ENCODE measurements around the gene RFNG. TPM values are rescaled to one million over a fixed set of nuclear protein-coding genes. Genes with fewer than 3 reads are reported as not detected.

The RFNG gene
- total and polyA plus RNA-seq, 2 of the 13 experiments (the other 11 are each of a cell fraction or from before 2014, with no cell fraction given): 61.4 to 64.0 TPM

GRCh38 chr17:82016875-82017459 lies 34.6 kb downstream of the RFNG start (continued):
- TF ChIP-seq ZNF142 (CRISPR knock-in tag; IDR thresholded peaks at IDR 0.05) (no peak; the same call in 1 of the 2 replicates), ZNF691 (CRISPR knock-in tag; IDR thresholded peaks at IDR 0.05; ENCODE audit: borderline replicate concordance, low read depth) (no peak), RBFOX2 (IDR thresholded peaks at IDR 0.05; ENCODE audit: low read depth, low read length) (peak; percentile 79), HCFC1 (IDR thresholded peaks at IDR 0.05; ENCODE audit: low read depth, low read length) (no peak), ARID5B (CRISPR knock-in tag; IDR thresholded peaks at IDR 0.05) (no peak), CTCF (CRISPR knock-in tag; IDR thresholded peaks at IDR 0.05) (no peak)
